NCI-H446 (cell line): Measurements from ENCODE around the gene FAM111B.
A peak's percentile ranks its signal among the peaks of the same experiment; 100 is the strongest.

Source experiments
- DNase-seq, 2 experiments: peaks; one replicate each; lab custom pipeline; 2025; lab: John Stamatoyannopoulos, UW

Gene FAM111B

DNA sequence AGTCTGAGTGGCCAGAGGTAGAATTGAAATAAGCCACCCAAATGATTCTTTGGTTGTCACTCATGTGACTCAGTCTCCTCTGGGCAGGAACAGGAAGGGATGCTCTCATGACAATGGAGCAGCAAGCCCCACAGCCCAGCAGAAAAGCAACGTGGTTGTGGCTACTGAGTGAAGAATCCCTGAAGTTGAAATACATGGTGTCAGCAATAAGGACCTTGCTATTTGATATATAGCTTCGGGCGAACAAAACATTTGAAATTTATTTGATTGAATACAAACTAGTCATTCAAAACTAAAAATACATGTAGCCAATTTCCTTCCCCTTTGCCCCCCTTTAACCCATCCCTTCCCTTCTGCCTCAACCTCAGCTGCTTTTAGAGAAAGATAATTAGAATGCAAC is 50.4 kb downstream of the FAM111B start:
- no peak for DNase-seq

DNA sequence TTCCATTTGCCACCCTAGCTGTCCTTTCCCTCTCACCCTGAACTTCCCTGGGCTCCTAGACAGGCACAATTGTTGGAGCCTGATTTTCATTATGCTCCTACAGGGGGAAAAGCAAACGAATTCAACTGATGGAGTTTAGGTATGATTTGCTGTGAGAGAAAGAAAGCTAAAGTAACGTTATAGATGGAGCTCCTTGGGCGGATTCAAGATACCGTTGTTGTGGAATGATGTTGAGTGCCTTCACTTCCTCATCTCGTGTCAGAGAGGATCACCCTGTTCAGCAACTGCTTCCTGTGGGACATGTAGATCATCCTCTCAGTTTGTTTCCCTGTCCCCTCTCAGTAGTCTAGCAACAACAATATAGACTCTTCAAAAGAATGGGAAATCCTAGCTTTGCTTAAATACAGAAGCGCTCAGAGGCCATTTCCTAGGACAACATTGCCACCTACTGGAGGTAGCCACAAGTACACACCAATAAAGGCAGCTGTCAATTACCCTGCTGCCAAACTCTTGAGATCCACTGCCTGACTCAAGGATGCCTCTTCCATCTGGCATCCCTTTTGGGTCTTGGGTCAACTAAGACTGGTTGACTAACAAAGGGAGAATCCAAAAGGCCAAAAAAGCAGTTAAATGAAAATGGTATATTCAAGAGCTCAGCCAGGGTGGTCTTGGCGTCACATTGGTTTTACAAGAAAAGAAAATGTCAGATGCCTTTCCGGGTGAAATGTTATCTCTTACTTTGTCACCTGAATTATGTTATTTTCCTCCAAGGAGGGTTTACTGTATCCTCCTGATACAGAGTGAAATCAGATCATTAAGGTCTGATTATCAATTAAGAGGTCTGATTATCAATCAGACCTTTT is 51.4 kb downstream of the FAM111B start:
- peak; percentile 68 to 78 for DNase-seq

DNA sequence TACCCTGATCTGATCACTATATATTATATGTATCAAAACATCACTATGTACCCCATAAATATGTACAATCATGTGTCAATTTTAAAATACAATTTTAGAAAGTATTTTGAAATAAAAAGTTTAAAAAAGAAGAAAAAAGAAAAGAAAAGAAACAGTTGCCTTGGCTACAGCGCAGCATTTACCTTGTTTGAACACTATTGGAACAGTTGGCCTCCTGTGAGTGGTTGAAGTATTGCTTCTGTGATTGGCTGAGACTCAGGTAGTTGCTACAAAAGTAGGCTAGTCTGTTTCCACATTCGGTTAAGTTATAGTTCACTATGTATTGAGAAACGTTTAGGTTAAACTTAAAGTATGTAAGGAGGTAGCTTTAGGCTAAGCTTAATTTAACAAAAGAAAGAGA is 57.0 kb downstream of the FAM111B start:
- DNase-seq, result no peak

DNA sequence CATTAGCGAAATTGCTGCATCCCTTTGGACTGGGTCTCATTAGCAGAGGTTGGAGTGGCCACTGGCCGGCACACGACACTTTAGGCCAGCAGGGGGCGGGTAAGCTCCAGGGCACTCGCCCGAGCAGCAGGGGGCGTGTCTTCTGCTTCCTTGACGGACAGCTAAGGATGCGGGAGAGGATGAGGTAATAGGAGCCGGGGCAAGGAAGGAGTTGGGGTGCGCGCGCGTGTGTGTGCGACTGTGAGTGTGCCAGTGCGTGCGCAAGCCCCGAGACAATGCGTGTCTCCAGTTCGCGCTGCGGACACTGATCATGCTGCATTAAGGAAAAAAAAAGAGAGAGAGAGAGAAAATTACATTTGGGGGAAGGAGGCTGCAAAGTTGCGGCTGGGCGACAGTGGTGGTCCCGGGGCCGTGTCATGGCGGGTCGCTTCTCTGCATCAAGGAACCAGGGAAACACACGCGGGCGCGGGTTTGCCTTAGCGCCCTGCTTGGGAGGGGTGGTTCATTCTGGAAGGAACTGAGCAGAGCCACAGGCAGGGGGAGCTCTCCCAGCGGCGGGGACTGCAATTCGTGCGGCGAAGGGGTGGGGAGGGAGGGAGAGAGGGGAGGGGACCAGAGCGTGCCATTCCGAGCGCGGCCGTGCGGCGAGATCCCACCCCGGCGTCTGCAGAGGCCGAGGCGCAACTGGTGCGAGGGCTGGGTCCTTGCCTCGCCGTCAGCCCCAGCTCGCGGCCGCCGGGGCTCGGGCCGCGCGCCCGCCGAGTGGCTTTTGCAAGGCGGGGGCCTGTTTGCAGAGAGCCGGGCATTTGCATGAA is 64.7 kb downstream of the FAM111B start, which contains the start of gene DTX4:
Gene DTX4 (plus strand): TSS at position 625 of the 815 bp plus-strand sequence. CDS start 464 bp downstream, outside the sequence.
- peak; percentile 83 to 93 for DNase-seq

DNA sequence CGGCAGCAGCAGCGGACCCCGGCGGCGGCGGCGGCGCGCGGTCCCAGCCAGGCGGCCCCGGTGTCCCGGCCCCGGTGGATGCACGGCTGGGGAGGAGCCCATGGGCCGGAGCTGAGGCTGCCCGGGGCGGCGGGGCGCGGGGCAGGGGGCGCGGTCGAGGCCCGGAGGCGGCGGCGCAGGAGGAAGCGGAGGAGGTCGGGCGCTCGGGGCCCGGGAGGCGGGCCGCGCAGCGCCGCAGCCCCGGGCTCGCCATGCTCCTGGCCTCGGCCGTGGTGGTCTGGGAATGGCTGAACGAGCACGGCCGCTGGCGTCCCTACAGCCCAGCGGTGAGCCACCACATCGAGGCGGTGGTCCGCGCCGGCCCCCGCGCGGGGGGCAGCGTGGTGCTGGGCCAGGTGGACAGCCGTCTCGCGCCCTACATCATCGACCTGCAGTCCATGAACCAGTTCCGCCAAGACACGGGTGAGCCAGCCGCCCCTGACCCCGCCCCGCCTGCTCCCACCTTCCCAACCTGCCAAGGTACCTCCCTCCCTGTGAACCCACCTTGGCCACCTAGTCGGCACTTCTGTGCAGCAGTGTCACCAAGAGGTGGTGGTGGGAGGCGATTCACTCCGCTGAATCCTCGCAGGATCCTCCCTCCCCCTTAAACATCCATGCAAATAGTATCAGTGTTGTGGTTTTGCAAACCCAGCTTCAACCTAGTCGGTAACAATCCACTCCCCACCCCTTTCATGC is 65.5 kb downstream of the FAM111B start:
- no peak for DNase-seq

DNA sequence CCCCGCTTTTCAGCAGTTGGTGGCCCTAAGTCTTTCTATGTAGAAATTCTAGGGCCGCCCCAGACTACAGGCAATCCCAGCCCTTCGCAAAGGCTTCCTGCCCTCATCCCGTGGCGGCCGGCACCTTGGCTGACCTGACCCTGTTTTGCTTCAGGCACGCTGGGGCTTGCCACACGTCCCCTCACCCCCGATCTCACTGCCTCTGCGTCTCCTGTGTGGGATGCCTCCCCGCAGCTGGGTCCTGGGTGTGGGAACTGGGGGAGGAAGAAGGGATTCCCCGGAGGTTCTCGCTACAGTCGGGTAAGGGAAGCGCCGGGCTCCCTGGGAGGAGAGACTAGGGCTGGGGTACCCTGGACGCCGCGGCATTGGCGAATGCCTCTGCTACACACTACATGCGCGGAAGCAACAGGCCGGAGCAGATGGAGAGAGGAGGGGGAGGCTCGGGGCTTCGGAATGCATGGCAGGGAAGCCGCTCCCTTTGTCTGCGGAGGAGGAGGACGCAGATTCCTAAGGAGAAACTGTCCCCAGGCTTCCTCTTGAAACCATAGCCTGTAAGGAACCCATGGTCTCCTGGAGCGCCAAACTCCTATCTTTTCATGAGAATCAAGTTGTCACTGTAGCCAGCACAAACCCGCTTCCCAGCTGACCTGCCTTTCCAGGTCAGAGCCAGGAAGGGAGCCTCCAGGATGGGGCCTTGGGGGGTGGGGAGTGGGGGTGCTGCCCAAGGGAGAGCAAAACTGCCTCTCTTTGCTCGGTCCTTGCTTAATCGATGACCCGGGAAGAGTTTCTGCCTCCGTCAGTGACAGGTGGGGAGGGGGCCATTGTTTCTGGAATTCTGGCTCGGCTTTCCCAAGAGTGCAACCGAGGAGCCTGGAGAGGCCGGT is 66.3 kb downstream of the FAM111B start:
- DNase-seq, result no peak

DNA sequence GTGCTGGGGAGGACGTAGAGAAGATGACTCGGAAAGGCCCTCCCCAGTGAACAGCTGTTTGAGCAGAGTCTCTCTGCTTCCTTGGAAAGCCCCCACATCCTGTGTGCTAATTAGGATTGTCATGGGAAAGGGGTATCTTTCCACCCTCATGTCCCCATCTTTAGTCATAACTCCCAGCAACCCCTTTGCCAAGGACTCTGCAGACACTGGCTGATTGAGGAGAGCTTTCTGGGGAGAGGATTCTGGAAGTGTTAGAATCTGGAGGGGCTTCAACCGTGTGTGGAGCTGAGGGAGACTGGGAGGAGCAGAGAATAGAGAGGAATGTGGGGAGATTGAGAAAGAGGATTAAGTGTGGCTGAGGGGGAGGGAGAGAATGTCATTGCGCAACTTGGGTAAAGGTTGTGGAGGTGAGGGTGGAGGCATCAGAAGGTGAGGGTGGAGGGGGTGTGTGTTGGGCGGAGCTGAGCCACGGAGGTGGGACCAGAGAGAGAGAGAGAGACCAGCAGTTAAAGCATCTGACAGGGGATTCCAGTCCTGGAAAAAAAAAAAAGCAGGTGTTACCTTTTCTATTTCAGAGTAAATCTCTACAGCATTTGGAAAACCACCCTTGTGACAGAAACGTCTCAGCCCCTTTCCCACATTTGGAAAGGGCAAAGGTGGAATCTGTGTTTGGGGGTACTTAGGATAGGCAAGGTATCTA is 67.1 kb downstream of the FAM111B start:
- no peak for DNase-seq

- DNase-seq, result no peak
Measured at GRCh38 chr11:59174664-59175033, 67.6 kb downstream of the FAM111B start.

GRCh38 chr11:59175091-59175501 is 68.1 kb downstream of the FAM111B start:
- no peak for DNase-seq

GRCh38 chr11:59176330-59176729 is 69.3 kb downstream of the FAM111B start:
- DNase-seq, result no peak
